ENCODE data around the gene COL2A1. TPM values are rescaled to one million over a fixed set of nuclear protein-coding genes. Genes with fewer than 3 reads are reported as not detected.

COL2A1 gene
- total RNA-seq, 1 donor from 2014 or later, result 69.1 TPM

- peaks cover 13% of the 10 kb centered on the region for H3F3A ChIP-seq (ENCODE audit: low read depth)
- H3K9ac ChIP-seq, result no peak overlapping the region
- Mint-ChIP-seq H3K9me3 (no peaks in the 10 kb centered on the region), H3K27ac (no peak overlapping the region), H3K4me1 (peaks cover 44% of the 10 kb centered on the region), H3K4me3 (no peak overlapping the region), H3K36me3 (peaks cover 48% of the 10 kb centered on the region), H3K27me3 (ENCODE audit: insufficient read depth, low read depth) (peaks cover 16% of the 10 kb centered on the region)
- no peaks in the 10 kb centered on the region for H3K79me2 ChIP-seq (ENCODE audit: low read depth)
- DNase-seq (ENCODE audit: low spot score), result no peak
- no peak for TF ChIP-seq EZH2phosphoT487 (IDR thresholded peaks at IDR 0.05)
- TF ChIP-seq EZH2 (IDR thresholded peaks at IDR 0.05), result no peak
- no peak for TF ChIP-seq CTCF (IDR thresholded peaks at IDR 0.05)
- peaks cover 35% of the 10 kb centered on the region for H4K20me1 ChIP-seq (ENCODE audit: low read depth)
- H3K4me1 ChIP-seq, result peaks cover 32% of the 10 kb centered on the region
- no peaks in the 10 kb centered on the region for H3K36me3 ChIP-seq
- no peak overlapping the region for H2AFZ ChIP-seq (replicated peaks)
- no peaks in the 10 kb centered on the region for H3K9me3 ChIP-seq (ENCODE audit: low read depth)
- H3K4me2 ChIP-seq, result no peak overlapping the region
- no peak overlapping the region for H3K4me3 ChIP-seq
- H3K27me3 ChIP-seq, result peaks cover 9% of the 10 kb centered on the region
- H3K27ac ChIP-seq, result no peak overlapping the region
Observed at GRCh38 chr12:47986291-47986660, 18.0 kb downstream of the COL2A1 start.

DNA sequence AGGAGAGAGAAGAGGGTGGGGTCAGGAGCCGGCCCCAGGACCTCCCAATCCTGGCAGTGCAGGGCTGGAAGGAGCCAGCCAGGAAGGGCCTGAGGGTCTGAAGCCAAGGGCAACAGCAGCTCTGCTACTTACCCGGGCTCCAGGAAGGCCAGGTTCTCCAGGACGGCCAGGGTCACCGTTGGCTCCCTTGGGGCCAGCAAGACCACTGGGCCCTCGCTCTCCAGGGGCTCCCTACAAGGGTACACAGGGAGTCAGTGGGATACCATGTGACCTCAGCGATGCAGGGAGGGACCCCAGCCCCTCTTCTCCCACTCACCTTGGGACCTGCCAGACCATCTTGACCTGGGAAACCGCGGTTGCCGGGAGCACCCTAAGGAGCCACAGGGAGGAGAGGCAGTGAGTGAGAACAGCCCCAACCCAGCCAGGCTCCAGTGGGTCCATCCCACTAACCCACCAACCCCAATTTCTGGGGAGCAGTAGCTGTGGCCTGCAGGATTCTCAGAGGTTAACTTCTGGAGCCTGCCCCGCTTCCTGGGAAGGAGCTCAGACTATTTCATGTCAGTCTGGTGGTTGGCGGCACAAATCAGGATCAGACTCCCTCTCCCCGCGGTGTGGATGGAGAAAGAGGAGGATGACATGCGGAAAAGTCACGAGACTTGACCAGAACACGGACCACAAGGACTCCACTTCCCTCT, 18.5 kb downstream of the COL2A1 start:
- Histone ChIP-seq H3K27ac (no peak overlapping the region), H3K4me3 (no peak overlapping the region), H3K9me3 (ENCODE audit: low read depth) (no peaks in the 10 kb centered on the region), H3K27me3 (peaks cover 9% of the 10 kb centered on the region), H3F3A (ENCODE audit: low read depth) (peaks cover 9% of the 10 kb centered on the region), H3K4me2 (no peak overlapping the region), H3K4me1 (peaks cover 26% of the 10 kb centered on the region), H3K36me3 (no peaks in the 10 kb centered on the region), H2AFZ (replicated peaks) (no peak overlapping the region), H3K79me2 (ENCODE audit: low read depth) (no peaks in the 10 kb centered on the region), H3K9ac (no peak overlapping the region), H4K20me1 (ENCODE audit: low read depth) (peaks cover 30% of the 10 kb centered on the region)
- Mint-ChIP-seq H3K4me3 (no peak overlapping the region), H3K9me3 (no peaks in the 10 kb centered on the region), H3K27ac (no peak overlapping the region), H3K27me3 (ENCODE audit: insufficient read depth, low read depth) (peaks cover 16% of the 10 kb centered on the region), H3K36me3 (peaks cover 48% of the 10 kb centered on the region), H3K4me1 (peaks cover 39% of the 10 kb centered on the region)
- TF ChIP-seq EZH2phosphoT487 (IDR thresholded peaks at IDR 0.05) (no peak), CTCF (IDR thresholded peaks at IDR 0.05) (no peak), EZH2 (IDR thresholded peaks at IDR 0.05) (no peak)
- no peak for DNase-seq (ENCODE audit: low spot score)

- Mint-ChIP-seq H3K27ac (no peak overlapping the region), H3K9me3 (no peaks in the 10 kb centered on the region), H3K36me3 (peaks cover 41% of the 10 kb centered on the region), H3K4me1 (peaks cover 25% of the 10 kb centered on the region), H3K4me3 (no peak overlapping the region), H3K27me3 (ENCODE audit: insufficient read depth, low read depth) (peaks cover 12% of the 10 kb centered on the region)
- Histone ChIP-seq H3K4me2 (no peak overlapping the region), H3K27me3 (peaks cover 5% of the 10 kb centered on the region), H3K9me3 (ENCODE audit: low read depth) (no peaks in the 10 kb centered on the region), H3K4me1 (peaks cover 15% of the 10 kb centered on the region), H4K20me1 (ENCODE audit: low read depth) (peaks cover 17% of the 10 kb centered on the region), H3K79me2 (ENCODE audit: low read depth) (no peaks in the 10 kb centered on the region), H3K9ac (no peak overlapping the region), H3K36me3 (no peaks in the 10 kb centered on the region), H3K4me3 (no peak overlapping the region), H2AFZ (replicated peaks) (no peak overlapping the region), H3K27ac (no peak overlapping the region), H3F3A (ENCODE audit: low read depth) (peaks cover 9% of the 10 kb centered on the region)
- TF ChIP-seq EZH2 (IDR thresholded peaks at IDR 0.05) (no peak), CTCF (IDR thresholded peaks at IDR 0.05) (no peak), EZH2phosphoT487 (IDR thresholded peaks at IDR 0.05) (no peak)
- DNase-seq (ENCODE audit: low spot score), result no peak
Observed at GRCh38 chr12:47984331-47984801, 19.9 kb downstream of the COL2A1 start.

Measured in neural progenitor cell (in vitro differentiated cells).